Measurements from ENCODE around the gene VAT1. TPM values are rescaled to one million over a fixed set of nuclear protein-coding genes. Genes with fewer than 3 reads are reported as not detected.
A peak's percentile ranks its signal among the peaks of the same experiment; 100 is the strongest.

VAT1 gene
- total and polyA plus RNA-seq, 9 of the 15 experiments (the other 6 are each of a cell fraction or from before 2014, with no cell fraction given): 29.4 to 153 (median 66.7) TPM

- TF ChIP-seq MGA (IDR thresholded peaks at IDR 0.05) (peak; percentile 42), E4F1 (CRISPR knock-in tag; IDR thresholded peaks at IDR 0.05; ENCODE audit: borderline replicate concordance) (no peak), SUPT5H (IDR thresholded peaks at IDR 0.05) (peak; percentile 78), ARID3B (CRISPR knock-in tag; IDR thresholded peaks at IDR 0.05; ENCODE audit: borderline replicate concordance) (no peak), ZBTB34 (CRISPR knock-in tag; IDR thresholded peaks at IDR 0.05) (no peak), MYNN (IDR thresholded peaks at IDR 0.05) (no peak), MYNN (CRISPR knock-in tag; IDR thresholded peaks at IDR 0.05) (no peak), ZBED1 (IDR thresholded peaks at IDR 0.05) (no peak), MECOM (CRISPR knock-in tag; IDR thresholded peaks at IDR 0.05) (no peak), NFRKB (IDR thresholded peaks at IDR 0.05; ENCODE audit: low read depth) (peak; percentile 53; the same call in 1 of the 2 replicates)
These were observed 2.5 kb upstream of the VAT1 start, which contains the start of gene RND2 (continued) for GRCh38 chr17:43024407-43025289.

All from K562 (cell line).